Natural killer cell treated with Interleukin-12 subunit alpha and Interleukin-12 subunit beta and Interleukin-15 and Interleukin-18, amount 100 ng/mL, for 72 hours (primary cell): Measurements from ENCODE around the gene CSAG2. TPM values are rescaled to one million over a fixed set of nuclear protein-coding genes. Genes with fewer than 3 reads are reported as not detected.
"Not testable (repeated sequence)": the region's sequence is repeated elsewhere in the genome, so short reads cannot be mapped to it uniquely, and the experiment has no call there.

ENCODE experiments used
- ATAC-seq, 2 donors: fragments of 150-1000 bp; cut with Tn5 transposase in 1 of 2; sonication (Bioruptor Pico), chemical (Tn5 transposase) in 1 of 2; 2 replicates each; pipeline ENCODE4 v1.10.0; 2021
- DNase-seq: peaks from one replicate; pipeline ENCODE4 v3.0.0; 2022; ENCODE audit warnings: low spot score
- H3K27ac Mint-ChIP-seq, 2 donors: 1 replicate in 1 of 2; 2 replicates in 1 of 2; pipeline ENCODE4 v1.8.0; 2022; ENCODE audit warnings: mixed read lengths in 2 of 2, mild to moderate bottlenecking in 1 of 2, moderate library complexity in 1 of 2
- H3K27me3 Mint-ChIP-seq, 2 donors: 1 replicate in 1 of 2; 2 replicates in 1 of 2; pipeline ENCODE4 v1.8.0; 2022; ENCODE audit warnings: mixed read lengths in 2 of 2
- H3K36me3 Mint-ChIP-seq: one replicate; pipeline ENCODE4 v1.8.0; 2022; ENCODE audit warnings: mixed read lengths
- H3K4me1 Mint-ChIP-seq, 2 donors: 1 replicate in 1 of 2; 2 replicates in 1 of 2; pipeline ENCODE4 v1.8.0; 2022; ENCODE audit warnings: low read depth in 2 of 2, mixed read lengths in 2 of 2, mild to moderate bottlenecking in 1 of 2
- H3K4me3 Mint-ChIP-seq: one replicate; pipeline ENCODE4 v1.8.0; 2022; ENCODE audit warnings: mixed read lengths
- H3K9me3 Mint-ChIP-seq: 2 replicates; pipeline ENCODE4 v1.8.0; 2022; ENCODE audit warnings: mixed read lengths
- total RNA-seq, 2 donors: library from RNA; stranded (reverse); gene quantifications; one replicate each; pipeline ENCODE4 v1.2.3, GENCODE V29; 2022

The CSAG2 gene
- total RNA-seq, 2 donors from 2014 or later: not detected

DNA sequence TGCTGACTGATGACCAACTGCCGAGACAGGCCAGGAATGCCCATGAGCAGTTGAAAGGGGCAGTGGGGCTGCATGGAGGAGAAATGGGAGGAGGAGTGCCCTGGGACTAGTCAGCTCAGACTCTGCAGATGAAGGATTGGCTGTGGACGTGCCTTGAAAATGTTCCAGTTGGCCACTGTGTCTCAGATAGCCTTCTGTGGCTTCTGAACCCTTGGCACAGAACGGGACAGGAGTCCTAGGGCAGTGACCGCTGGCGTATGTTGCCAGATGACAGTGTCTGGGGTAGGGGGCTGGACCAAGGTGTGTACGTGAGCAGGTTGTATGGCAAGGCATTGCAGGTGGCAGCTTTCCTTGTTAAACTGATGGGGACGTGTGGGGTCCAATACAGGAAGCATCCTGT lies 2.6 kb downstream of the CSAG2 start:
- not testable (repeated sequence) for H3K4me1 Mint-ChIP-seq, H3K9me3 Mint-ChIP-seq, H3K36me3 Mint-ChIP-seq, H3K27me3 Mint-ChIP-seq, DNase-seq, H3K27ac Mint-ChIP-seq, H3K4me3 Mint-ChIP-seq
- ATAC-seq: peak in 1 of 2 donors; percentile 11

- H3K4me3 Mint-ChIP-seq, DNase-seq, H3K4me1 Mint-ChIP-seq, H3K36me3 Mint-ChIP-seq, H3K27ac Mint-ChIP-seq, H3K9me3 Mint-ChIP-seq, H3K27me3 Mint-ChIP-seq: not testable (repeated sequence)
- peak in 1 of 2 donors; percentile 34 for ATAC-seq
These were observed 8.7 kb downstream of the CSAG2 start for GRCh38 chrX:152700390-152700789.

DNA sequence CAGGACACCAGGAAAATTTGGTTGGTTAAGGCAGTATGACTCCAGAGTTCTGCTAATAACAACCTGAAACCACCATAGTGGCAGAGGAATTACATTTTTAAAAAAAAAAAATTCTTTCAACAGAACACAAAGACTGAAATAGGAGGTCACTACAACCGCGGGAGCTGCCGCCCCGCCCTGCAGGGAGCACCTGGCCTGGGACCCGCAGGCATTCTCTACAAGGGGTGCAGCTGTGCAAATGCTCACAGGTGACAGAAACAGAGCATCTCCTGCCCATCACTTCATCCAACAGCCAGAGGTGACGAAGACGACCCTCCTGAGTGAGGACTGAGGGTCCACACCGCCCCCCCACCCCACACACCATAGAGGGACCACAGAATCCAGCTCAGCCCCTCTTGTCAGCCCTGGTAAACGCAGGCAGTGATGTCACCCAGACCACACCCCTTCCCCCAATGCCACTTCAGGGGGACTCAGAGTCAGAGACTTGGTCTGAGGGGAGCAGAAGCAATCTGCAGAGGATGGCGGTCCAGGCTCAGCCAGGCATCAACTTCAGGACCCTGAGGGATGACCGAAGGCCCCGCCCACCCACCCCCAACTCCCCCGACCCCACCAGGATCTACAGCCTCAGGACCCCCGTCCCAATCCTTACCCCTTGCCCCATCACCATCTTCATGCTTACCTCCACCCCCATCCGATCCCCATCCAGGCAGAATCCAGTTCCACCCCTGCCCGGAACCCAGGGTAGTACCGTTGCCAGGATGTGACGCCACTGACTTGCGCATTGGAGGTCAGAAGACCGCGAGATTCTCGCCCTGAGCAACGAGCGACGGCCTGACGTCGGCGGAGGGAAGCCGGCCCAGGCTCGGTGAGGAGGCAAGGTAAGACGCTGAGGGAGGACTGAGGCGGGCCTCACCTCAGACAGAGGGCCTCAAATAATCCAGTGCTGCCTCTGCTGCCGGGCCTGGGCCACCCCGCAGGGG lies 10.8 kb downstream of the CSAG2 start, which contains the start of gene MAGEA3:
Gene MAGEA3 (plus strand): TSS at position 843 of the 980 bp plus-strand sequence. CDS start 2,039 bp downstream, outside the sequence.
- not testable (repeated sequence) for H3K4me3 Mint-ChIP-seq, ATAC-seq, H3K9me3 Mint-ChIP-seq, H3K27ac Mint-ChIP-seq, H3K4me1 Mint-ChIP-seq, DNase-seq, H3K36me3 Mint-ChIP-seq, H3K27me3 Mint-ChIP-seq

- DNase-seq, H3K9me3 Mint-ChIP-seq, H3K4me3 Mint-ChIP-seq, H3K36me3 Mint-ChIP-seq, H3K27me3 Mint-ChIP-seq, H3K27ac Mint-ChIP-seq, H3K4me1 Mint-ChIP-seq: not testable (repeated sequence)
- peak in 1 of 2 donors; percentile 38 for ATAC-seq
These were observed 28.1 kb downstream of the CSAG2 start for GRCh38 chrX:152681012-152681411.

DNA sequence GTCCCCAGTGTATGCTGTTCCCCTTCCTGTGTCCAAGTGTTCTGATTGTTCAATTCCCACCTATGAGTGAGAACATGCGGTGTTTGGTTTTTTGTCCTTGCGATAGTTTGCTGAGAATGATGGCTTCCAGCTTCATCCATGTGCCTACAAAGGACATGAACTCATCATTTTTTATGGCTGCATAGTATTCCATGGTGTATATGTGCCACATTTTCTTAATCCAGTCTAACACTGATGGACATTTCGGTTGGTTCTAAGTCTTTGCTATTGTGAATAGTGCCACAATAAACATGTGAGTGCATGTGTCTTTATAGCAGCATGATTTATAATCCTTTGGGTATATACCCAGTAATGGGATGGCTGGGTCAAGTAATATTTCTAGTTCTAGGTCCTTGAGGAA lies 34.4 kb downstream of the CSAG2 start:
- not testable (repeated sequence) for ATAC-seq, H3K36me3 Mint-ChIP-seq

GRCh38 chrX:152674135-152674534 lies 34.9 kb downstream of the CSAG2 start:
- Mint-ChIP-seq H3K4me3 (no peak overlapping the region), H3K36me3 (no peaks in the 10 kb centered on the region), H3K27me3 (peaks cover 14 to 25% of the 10 kb centered on the region in 2 donors), H3K27ac (no peak overlapping the region), H3K9me3 (no peaks in the 10 kb centered on the region), H3K4me1 (no peaks in the 10 kb centered on the region)
- DNase-seq (no peak), ATAC-seq (no peak)

More for the DNA sequence above, 34.4 kb downstream of the CSAG2 start:
- not testable (repeated sequence) for H3K4me3 Mint-ChIP-seq, H3K9me3 Mint-ChIP-seq, DNase-seq, H3K27ac Mint-ChIP-seq, H3K4me1 Mint-ChIP-seq
- H3K27me3 Mint-ChIP-seq: peaks cover 14 to 22% of the 10 kb centered on the region in 2 donors

DNA sequence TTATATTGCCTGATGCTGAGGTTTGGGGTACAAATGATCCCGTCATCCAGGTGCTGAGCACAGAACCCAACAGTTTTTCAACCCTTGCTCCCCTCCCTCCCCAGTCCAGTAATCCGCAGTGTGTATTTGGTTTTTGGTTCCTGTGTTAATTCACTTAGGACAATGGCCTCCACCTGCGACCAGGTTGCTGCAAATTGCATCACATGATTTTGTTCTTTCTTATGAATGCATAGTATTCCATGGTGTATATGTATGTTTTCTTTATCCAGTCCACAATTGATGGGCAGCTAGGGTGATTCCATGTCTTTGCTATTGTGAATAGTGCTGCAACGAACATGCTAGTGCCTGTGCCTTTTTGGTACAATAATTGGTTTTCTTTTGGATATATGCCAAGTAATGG lies 46.0 kb downstream of the CSAG2 start:
- peaks cover 7% of the 10 kb centered on the region for H3K9me3 Mint-ChIP-seq
- H3K27ac Mint-ChIP-seq: no peak overlapping the region
- H3K4me3 Mint-ChIP-seq: no peak overlapping the region
- no peaks in the 10 kb centered on the region for H3K36me3 Mint-ChIP-seq
- peaks cover 10% of the 10 kb centered on the region in 2 donors for H3K27me3 Mint-ChIP-seq
- no peaks in the 10 kb centered on the region for H3K4me1 Mint-ChIP-seq
- ATAC-seq (no peak), DNase-seq (no peak)

- H3K4me1 Mint-ChIP-seq: no peaks in the 10 kb centered on the region
- DNase-seq: no peak
- no peak for ATAC-seq
- H3K9me3 Mint-ChIP-seq: no peaks in the 10 kb centered on the region
- H3K27me3 Mint-ChIP-seq: peaks cover 5 to 16% of the 10 kb centered on the region in 2 donors
- no peak overlapping the region for H3K4me3 Mint-ChIP-seq
- H3K27ac Mint-ChIP-seq: no peak overlapping the region
- no peaks in the 10 kb centered on the region for H3K36me3 Mint-ChIP-seq
These were observed 50.8 kb downstream of the CSAG2 start for GRCh38 chrX:152658302-152658701.

Other genes with a start within 250 kb of the CSAG2 start
- gene GABRQ, start 71.4 kb downstream of the CSAG2 start, total RNA-seq: not detected
- not detected for gene MAGEA3, start 10.5 kb downstream of the CSAG2 start, total RNA-seq
- gene MAGEA2B, start 5.4 kb upstream of the CSAG2 start, total RNA-seq: not detected
- gene CSAG1, start 24.4 kb upstream of the CSAG2 start, total RNA-seq: not detected
- not detected for gene MAGEA12, start 24.5 kb upstream of the CSAG2 start, total RNA-seq
- not detected for gene MAGEA2, start 44.6 kb upstream of the CSAG2 start, total RNA-seq
- not detected for gene CSAG3, start 49.9 kb upstream of the CSAG2 start, total RNA-seq
- not detected for gene MAGEA6, start 60.4 kb upstream of the CSAG2 start, total RNA-seq
- 10 to 100 TPM in 1 of 2 donors, 1 to 10 TPM in 1; 9.4 to 12.7 TPM for gene CETN2, start 121.5 kb upstream of the CSAG2 start, total RNA-seq
- 10 to 100 TPM; 21.1 to 22.2 TPM for gene NSDHL, start 121.8 kb upstream of the CSAG2 start, total RNA-seq
- 1 to 10 TPM in 1 of 2 donors, under 1 TPM in 1; 0.48 to 1.5 TPM for gene ZNF185, start 188.8 kb upstream of the CSAG2 start, total RNA-seq